ENCODE measurements around the gene UNC5A. TPM values are rescaled to one million over a fixed set of nuclear protein-coding genes. Genes with fewer than 3 reads are reported as not detected.

UNC5A gene
- total and polyA plus RNA-seq, 2 of the 8 experiments (the other 6 are each of a cell fraction or from before 2014, with no cell fraction given) = 4.0 to 7.6 TPM

DNA sequence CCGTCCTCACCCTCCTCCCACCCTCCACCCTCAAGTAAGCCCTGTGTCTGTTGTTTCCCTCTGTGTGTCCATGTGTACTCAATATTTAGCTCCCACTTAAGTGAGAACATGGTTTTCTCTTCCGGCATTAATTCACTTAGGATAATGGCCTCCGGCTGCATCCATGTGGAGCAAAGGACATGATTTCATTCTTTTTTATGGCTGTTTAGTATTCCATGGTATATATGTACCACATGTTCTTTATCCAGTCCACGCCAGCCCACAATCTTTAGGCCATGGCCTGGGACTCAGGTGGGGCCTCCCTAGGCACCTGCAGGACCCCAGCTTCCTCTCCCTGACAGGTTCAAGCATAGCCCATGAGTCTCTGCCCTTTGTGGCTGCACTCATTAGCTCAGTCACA, 22.9 kb downstream of the UNC5A start (continued):
- TF ChIP-seq, protein P1, sequence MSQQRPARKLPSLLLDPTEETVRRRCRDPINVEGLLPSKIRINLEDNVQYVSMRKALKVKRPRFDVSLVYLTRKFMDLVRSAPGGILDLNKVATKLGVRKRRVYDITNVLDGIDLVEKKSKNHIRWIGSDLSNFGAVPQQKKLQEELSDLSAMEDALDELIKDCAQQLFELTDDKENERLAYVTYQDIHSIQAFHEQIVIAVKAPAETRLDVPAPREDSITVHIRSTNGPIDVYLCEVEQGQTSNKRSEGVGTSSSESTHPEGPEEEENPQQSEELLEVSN (IDR thresholded peaks at IDR 0.05) = no peak
- no peak for TF ChIP-seq EGR1 (IDR thresholded peaks at IDR 0.05; ENCODE audit: borderline replicate concordance, low read depth, low read length)
- no peak for TF ChIP-seq EP300 (IDR thresholded peaks at IDR 0.05; ENCODE audit: borderline replicate concordance in 1 of 2, low read depth in 2 of 2, low read length in 2 of 2)
- TF ChIP-seq CTBP2 (IDR thresholded peaks at IDR 0.05; ENCODE audit: borderline replicate concordance, insufficient read depth, insufficient read length, low read length) = no peak

All from H1 (cell line).